Uterus (tissue), 4 donors: ENCODE results near the gene ZHX3. TPM values are rescaled to one million over a fixed set of nuclear protein-coding genes. Genes with fewer than 3 reads are reported as not detected.

Source experiments
- DNase-seq, 2 donors: peaks; one replicate each; pipeline ENCODE4 v3.0.0-alpha.2; 2019 to 2020
- H3K27ac ChIP-seq, 2 donors: fragments of 200-600 bp; sonication (generic); 1 replicate in 1 of 2; 2 replicates in 1 of 2; pipeline ENCODE4 v1.5.1; 2016 to 2018
- H3K27me3 ChIP-seq, 2 donors: fragments of 200-600 bp; sonication (generic); one replicate each; pipeline ENCODE4 v1.5.1; 2018 to 2019; ENCODE audit warnings: control low read depth in 1 of 2
- H3K36me3 ChIP-seq, 2 donors: fragments of 200-600 bp; sonication (generic); one replicate each; pipeline ENCODE4 v1.5.1; 2019; ENCODE audit warnings: control low read depth in 1 of 2
- H3K4me1 ChIP-seq, 2 donors: fragments of 200-600 bp; sonication (generic); one replicate each; pipeline ENCODE4 v1.5.1; 2018 to 2019; ENCODE audit warnings: control low read depth in 1 of 2
- H3K4me3 ChIP-seq, 2 donors: fragments of 200-600 bp; sonication (generic); 1 replicate in 1 of 2; 2 replicates in 1 of 2; pipeline ENCODE4 v1.5.1; 2018 to 2019; ENCODE audit warnings: mild to moderate bottlenecking in 1 of 2
- H3K9me3 ChIP-seq, 2 donors: fragments of 200-600 bp; sonication (generic); one replicate each; pipeline ENCODE4 v1.5.1; 2019; ENCODE audit warnings: control low read depth in 1 of 2
- POLR2A ChIP-seq, 2 donors: fragments of 450-650 bp; IDR thresholded peaks; one replicate each; pipeline ENCODE4 v1.6.1; 2016; ENCODE audit warnings: antibody characterized with exemption in 2 of 2, mild to moderate bottlenecking in 1 of 2, moderate library complexity in 1 of 2
- intact Hi-C: fragments of 100-400 bp; cut with DNase I; formaldehyde crosslinking; loops from one replicate; pipeline ENCODE4 v1.15.1; 2023; ENCODE audit warnings: low total_unique reads
- total RNA-seq, 4 donors: library from RNA; depleted of rRNA in 3 of 4; stranded (reverse); fragments of >200 nt in 3 of 4; gene quantifications; one replicate each; pipeline versions ENCODE4 v1.1.0 to v1.2.4, GENCODE V29; 2014 to 2023
- TF ChIP-seq, protein P1 (sequence below), 4 experiments: fragments of 200-600 bp in 2 of 4; fragments of 450-650 bp in 2 of 4; sonication (generic) in 2 of 4; IDR thresholded peaks; one replicate each; pipeline ENCODE4 v1.5.1; 2016 to 2019; ENCODE audit warnings: antibody characterized with exemption in 4 of 4, mild to moderate bottlenecking in 2 of 4, moderate library complexity in 1 of 4
- donor health status: DM: yes; HTN: yes; CAD: no.

The ZHX3 gene
- total RNA-seq, 4 donors from 2014 or later, result 18.7 to 85.2 (median 25.0) TPM

DNA sequence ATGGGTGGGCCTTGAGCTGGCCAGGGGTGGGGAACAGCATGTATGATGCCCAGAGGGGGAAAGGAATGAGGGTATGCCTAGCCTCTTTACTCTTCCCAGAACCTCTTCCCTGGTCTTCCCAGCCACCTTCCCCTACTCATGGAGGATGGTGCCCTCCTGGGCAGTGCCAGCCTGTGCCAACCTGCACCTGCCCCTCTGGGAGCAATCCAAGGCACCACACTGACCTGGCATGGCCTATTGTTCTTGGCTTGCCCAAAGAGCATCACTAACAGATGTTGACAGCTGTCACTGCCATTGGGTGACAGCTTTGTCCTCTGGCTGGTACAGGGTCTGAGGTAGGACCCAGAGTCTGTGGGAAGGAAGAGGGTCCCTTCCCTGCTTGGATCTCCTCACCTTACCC, 36.0 kb upstream of the ZHX3 start:
- no peak overlapping the region for H3K4me3 ChIP-seq
- intact Hi-C loops, result no loop called here
- DNase-seq, result no peak

DNA sequence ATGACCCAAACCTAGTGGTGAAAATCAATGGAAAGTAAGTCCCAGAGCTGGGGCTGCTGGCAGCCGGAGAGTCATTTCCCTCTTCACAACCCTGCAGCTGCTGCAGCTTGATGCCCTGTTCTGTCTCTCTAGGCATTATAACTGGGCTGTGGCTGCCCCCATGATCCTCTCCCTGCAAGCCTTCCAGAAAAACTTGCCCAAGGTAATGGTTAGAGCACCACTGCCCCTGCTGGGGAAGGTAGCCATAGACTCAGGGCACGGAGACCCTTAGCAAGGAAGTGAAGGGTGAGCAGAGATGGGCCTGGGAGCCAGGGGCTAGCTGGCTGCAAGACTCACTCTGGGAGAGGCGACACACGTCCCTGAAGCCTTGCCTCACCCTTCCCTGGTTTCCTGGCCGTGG, 35.1 kb upstream of the ZHX3 start:
- intact Hi-C loops, result no loop called here
- no peak for DNase-seq
- Histone ChIP-seq H3K27me3 (no peaks in the 10 kb centered on the region), H3K4me1 (no peaks in the 10 kb centered on the region), H3K9me3 (no peaks in the 10 kb centered on the region), H3K36me3 (no peaks in the 10 kb centered on the region), H3K27ac (no peak overlapping the region), H3K4me3 (no peak overlapping the region)
- TF ChIP-seq, protein P1, sequence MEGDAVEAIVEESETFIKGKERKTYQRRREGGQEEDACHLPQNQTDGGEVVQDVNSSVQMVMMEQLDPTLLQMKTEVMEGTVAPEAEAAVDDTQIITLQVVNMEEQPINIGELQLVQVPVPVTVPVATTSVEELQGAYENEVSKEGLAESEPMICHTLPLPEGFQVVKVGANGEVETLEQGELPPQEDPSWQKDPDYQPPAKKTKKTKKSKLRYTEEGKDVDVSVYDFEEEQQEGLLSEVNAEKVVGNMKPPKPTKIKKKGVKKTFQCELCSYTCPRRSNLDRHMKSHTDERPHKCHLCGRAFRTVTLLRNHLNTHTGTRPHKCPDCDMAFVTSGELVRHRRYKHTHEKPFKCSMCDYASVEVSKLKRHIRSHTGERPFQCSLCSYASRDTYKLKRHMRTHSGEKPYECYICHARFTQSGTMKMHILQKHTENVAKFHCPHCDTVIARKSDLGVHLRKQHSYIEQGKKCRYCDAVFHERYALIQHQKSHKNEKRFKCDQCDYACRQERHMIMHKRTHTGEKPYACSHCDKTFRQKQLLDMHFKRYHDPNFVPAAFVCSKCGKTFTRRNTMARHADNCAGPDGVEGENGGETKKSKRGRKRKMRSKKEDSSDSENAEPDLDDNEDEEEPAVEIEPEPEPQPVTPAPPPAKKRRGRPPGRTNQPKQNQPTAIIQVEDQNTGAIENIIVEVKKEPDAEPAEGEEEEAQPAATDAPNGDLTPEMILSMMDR (IDR thresholded peaks at IDR 0.05), result no peak

More for the DNA sequence above, 36.0 kb upstream of the ZHX3 start:
- Histone ChIP-seq H3K9me3 (no peaks in the 10 kb centered on the region), H3K4me1 (no peaks in the 10 kb centered on the region), H3K36me3 (no peaks in the 10 kb centered on the region), H3K27me3 (no peaks in the 10 kb centered on the region), H3K27ac (no peak overlapping the region)
- no peak for TF ChIP-seq POLR2A (IDR thresholded peaks at IDR 0.05)
- TF ChIP-seq, protein P1 (IDR thresholded peaks at IDR 0.05), result no peak

DNA sequence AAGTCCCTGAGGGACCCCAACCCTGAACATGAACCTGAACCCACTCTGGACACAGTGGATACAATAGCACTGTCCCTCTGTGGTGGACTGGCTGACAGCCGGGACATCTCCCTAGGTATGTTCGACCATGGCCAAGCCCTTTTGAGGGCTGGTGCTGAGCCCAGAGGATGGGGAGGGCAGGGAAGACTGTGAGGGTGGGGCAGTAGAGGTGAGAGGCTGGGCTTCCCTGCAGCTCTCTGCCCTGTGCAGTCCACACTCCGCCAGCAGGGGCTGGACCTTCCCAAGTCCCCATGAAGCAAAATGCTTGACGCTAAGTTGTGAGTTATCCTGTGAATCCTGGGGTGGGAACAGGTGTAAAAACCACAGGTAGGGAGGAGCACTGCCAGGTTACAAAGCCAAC, 34.6 kb upstream of the ZHX3 start:
- intact Hi-C loops, result no loop called here
- H3K9me3 ChIP-seq, result no peaks in the 10 kb centered on the region
- DNase-seq, result no peak
- H3K27me3 ChIP-seq, result no peaks in the 10 kb centered on the region
- H3K4me1 ChIP-seq, result no peaks in the 10 kb centered on the region
- TF ChIP-seq, protein P1 (IDR thresholded peaks at IDR 0.05), result no peak
- no peak for TF ChIP-seq POLR2A (IDR thresholded peaks at IDR 0.05)
- H3K4me3 ChIP-seq, result no peak overlapping the region
- no peak overlapping the region for H3K27ac ChIP-seq
- H3K36me3 ChIP-seq, result no peaks in the 10 kb centered on the region

DNA sequence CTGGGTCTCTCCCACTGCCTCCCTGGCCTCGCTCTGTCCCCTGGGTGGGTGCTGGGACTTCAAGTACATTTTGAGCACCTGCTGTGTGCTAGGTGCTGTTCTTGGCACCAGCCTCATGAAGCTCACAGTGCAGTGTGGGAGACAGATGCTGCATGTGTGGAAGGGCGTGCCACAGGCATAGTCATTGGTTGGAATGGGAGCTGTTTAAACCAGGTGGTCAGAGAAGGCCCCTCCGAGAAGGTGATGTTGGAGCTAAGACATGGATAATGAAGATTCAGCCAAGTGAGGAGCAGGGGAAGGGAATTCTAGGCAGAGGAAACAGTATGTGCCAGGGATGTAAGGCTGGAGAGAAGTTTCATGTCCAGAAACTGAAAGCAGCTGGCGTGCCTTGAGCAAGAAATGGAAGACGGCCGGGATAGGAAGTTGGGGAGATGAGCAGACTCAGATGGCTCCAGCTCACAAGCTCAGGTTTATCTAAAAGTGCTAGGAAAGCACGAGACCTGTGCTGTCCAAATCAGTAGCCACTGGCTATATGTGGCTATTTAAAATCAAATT, 33.0 kb upstream of the ZHX3 start:
- Histone ChIP-seq H3K4me1 (no peaks in the 10 kb centered on the region), H3K4me3 (no peak overlapping the region), H3K27ac (no peak overlapping the region), H3K36me3 (no peaks in the 10 kb centered on the region), H3K9me3 (no peaks in the 10 kb centered on the region), H3K27me3 (no peaks in the 10 kb centered on the region)
- no peak for DNase-seq
- intact Hi-C loops, result no loop called here
- no peak for TF ChIP-seq POLR2A (IDR thresholded peaks at IDR 0.05)
- TF ChIP-seq, protein P1 (IDR thresholded peaks at IDR 0.05), result no peak

DNA sequence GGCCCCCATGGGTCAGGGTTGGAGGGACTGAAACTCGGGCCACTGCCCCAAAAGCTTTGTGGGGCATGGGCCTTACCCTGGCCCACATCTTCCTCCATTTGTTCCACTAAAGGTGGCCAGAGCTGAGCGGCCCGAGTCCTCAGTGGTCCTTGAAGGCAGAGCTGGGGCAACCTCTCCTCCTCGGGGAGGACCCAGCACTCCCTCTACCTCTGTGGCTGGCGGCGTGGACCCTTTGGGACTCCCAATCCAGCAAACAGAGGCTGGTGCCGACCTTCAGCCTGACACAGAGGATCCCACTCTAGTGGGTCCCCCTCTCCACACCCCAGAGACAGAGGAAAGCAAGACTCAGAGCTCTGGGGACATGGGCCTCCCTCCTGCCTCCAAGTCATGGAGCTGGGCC, 32.4 kb upstream of the ZHX3 start:
- H3K27ac ChIP-seq, result no peak overlapping the region
- no peaks in the 10 kb centered on the region for H3K36me3 ChIP-seq
- no peaks in the 10 kb centered on the region for H3K9me3 ChIP-seq
- no peaks in the 10 kb centered on the region for H3K27me3 ChIP-seq
- TF ChIP-seq, protein P1 (IDR thresholded peaks at IDR 0.05), result no peak
- no peak for TF ChIP-seq POLR2A (IDR thresholded peaks at IDR 0.05)
- intact Hi-C loops, result loop anchor here (10.0 kb wide), 1 partner anchor 65 kb away; no protein-coding TSS in a partner anchor
- no peak overlapping the region for H3K4me3 ChIP-seq
- no peaks in the 10 kb centered on the region for H3K4me1 ChIP-seq
- DNase-seq, result no peak
